ENCODE measurements around the gene PPM1A. TPM values are rescaled to one million over a fixed set of nuclear protein-coding genes. Genes with fewer than 3 reads are reported as not detected.
"Not testable (repeated sequence)": the region's sequence is repeated elsewhere in the genome, so short reads cannot be mapped to it uniquely, and the experiment has no call there.

Gene PPM1A
- total RNA-seq, 2 experiments from 2014 or later, result 45.8 to 54.4 TPM

DNA sequence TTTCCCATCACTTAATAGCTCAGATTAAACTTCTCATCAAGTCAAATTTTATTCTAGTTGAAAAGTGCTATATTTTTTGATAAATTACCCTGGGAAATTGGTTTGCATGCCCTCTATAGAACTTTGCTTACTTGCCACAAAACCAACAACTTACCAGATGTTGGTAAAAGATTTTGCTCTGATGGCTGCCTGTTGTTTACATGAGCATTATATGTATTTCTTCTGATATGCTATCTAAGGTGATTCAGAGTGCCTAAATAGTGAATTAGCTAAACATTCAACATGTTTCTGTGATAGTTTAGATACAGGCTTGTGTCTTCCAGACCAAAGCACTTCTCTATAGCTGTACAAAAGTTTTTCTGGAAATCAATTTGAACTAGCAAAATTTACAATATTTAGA is 51.0 kb downstream of the PPM1A start:
- ATAC-seq (ENCODE audit: low read depth), result no peak
- no peak overlapping the region for H3K4me3 Mint-ChIP-seq
- H3K27ac Mint-ChIP-seq, result no peak overlapping the region
- H3K4me1 Mint-ChIP-seq, result peaks cover 1% of the 10 kb centered on the region
- H3K9me3 Mint-ChIP-seq, result no peaks in the 10 kb centered on the region
- POLR2A ChIA-PET, result interaction anchor here (0.6 kb wide), 1 partner anchor 31 kb away, joined by 3 read pairs; no protein-coding TSS in a partner anchor
- H3K27me3 Mint-ChIP-seq, result no peaks in the 10 kb centered on the region
- DNase-seq, result no peak
- H3K36me3 Mint-ChIP-seq, result peaks cover 9% of the 10 kb centered on the region

DNA sequence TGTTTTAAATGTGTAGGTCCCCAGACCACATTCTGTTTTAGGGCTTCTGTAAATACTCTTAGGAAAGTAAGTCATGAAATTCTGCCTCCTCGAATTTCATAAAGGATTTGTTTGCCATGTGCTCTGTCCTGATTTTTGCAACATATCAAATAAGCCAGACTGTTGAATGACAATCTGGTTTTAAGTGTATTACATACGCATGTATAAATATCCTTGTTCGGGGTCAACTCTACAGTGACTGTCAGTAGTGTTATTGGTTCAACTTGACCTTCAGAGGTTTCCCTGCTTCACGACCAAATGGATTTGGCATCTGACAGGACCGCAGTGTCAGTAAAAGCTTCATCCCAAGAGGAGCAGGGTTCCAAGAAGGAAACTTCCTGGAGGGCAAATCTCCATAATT is 52.7 kb downstream of the PPM1A start:
- H3K4me3 Mint-ChIP-seq, result no peak overlapping the region
- POLR2A ChIA-PET, result no interaction called here
- H3K9me3 Mint-ChIP-seq, result no peaks in the 10 kb centered on the region
- H3K4me1 Mint-ChIP-seq, result peaks cover 1% of the 10 kb centered on the region
- no peak overlapping the region for H3K27ac Mint-ChIP-seq
- DNase-seq (no peak), ATAC-seq (ENCODE audit: low read depth) (no peak)
- H3K27me3 Mint-ChIP-seq, result no peaks in the 10 kb centered on the region
- H3K36me3 Mint-ChIP-seq, result peaks cover 13% of the 10 kb centered on the region

DNA sequence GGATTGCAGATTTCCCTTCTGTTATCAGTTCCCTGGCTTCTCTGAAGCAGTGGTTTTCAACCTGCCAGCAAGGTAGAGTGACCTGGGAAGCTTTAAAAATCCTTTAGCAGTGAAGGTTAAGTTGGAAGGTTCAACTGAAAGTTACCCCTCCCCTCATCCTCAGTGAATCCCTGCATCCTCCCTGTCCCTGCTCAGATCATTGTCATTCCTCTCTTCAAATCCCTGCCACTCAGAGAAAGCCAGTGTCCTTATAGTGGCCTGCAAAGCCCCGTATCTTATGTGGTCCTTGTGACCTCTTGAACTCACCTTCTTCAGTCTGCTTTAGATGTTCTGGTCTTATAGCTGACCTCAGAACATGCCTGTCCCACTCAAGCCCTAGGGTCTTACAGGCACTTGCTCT is 53.6 kb downstream of the PPM1A start:
- peaks cover 9% of the 10 kb centered on the region for H3K36me3 Mint-ChIP-seq
- ATAC-seq (ENCODE audit: low read depth), result no peak
- no peaks in the 10 kb centered on the region for H3K27me3 Mint-ChIP-seq
- H3K4me1 Mint-ChIP-seq, result peaks cover 1% of the 10 kb centered on the region
- no peak overlapping the region for H3K4me3 Mint-ChIP-seq
- no peak overlapping the region for H3K27ac Mint-ChIP-seq
- no peak for DNase-seq
- no peaks in the 10 kb centered on the region for H3K9me3 Mint-ChIP-seq
- POLR2A ChIA-PET, result no interaction called here

DNA sequence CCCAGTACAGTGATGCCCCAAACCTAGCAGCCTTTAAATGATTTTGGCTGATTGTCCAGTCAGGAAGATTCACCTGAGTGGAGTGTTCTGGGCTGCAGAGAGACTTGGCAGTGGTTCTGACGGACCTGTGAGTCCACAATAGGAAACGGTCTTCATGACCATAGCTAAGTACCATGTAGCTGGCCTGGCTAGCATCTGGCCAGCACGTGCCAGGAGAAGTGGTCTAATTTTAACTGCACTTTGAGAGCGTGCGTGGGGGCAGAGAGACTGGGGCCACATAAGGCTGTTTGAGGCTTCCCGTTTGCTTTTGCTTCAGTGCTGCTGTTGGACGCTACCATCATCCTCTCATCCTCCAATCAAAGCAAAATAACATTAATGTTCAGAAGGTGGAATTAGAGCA is 54.7 kb downstream of the PPM1A start:
- POLR2A ChIA-PET, result interaction anchor here (0.6 to 1.0 kb wide), 2 partner anchors 24 to 56 kb away, joined by 3 to 5 read pairs; no protein-coding TSS in a partner anchor
- Mint-ChIP-seq H3K4me3 (no peak overlapping the region), H3K9me3 (no peaks in the 10 kb centered on the region), H3K36me3 (peaks cover 9% of the 10 kb centered on the region), H3K4me1 (peaks cover 1% of the 10 kb centered on the region), H3K27ac (no peak overlapping the region), H3K27me3 (no peaks in the 10 kb centered on the region)
- no peak for DNase-seq
- no peak for ATAC-seq (ENCODE audit: low read depth)

DNA sequence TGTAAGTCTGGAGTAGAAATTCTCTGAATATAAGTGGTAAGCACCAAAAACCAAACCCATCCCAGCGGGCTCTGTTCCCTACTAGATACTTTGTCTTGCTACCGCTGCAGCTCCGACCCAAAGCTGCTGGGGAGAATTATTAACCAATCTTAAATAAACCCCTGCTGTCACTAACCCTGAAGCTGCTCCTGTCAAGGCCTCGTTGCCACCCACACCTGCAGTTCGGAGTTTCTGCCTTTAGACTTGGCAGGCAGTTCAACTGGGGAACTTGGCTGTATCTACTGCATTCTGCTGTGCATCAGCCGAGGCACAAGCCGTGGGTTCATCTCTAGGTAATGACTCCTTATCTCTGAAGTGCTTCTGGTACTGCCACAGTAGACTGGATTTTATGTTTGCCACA is 55.5 kb downstream of the PPM1A start:
- no peak overlapping the region for H3K4me3 Mint-ChIP-seq
- POLR2A ChIA-PET, result interaction anchor here (1.0 kb wide), 1 partner anchor 57 kb away, joined by 5 read pairs; no protein-coding TSS in a partner anchor
- H3K36me3 Mint-ChIP-seq, result peaks cover 9% of the 10 kb centered on the region
- no peaks in the 10 kb centered on the region for H3K9me3 Mint-ChIP-seq
- ATAC-seq (ENCODE audit: low read depth), result no peak
- no peak overlapping the region for H3K27ac Mint-ChIP-seq
- DNase-seq, result no peak
- H3K4me1 Mint-ChIP-seq, result peaks cover 1% of the 10 kb centered on the region
- no peaks in the 10 kb centered on the region for H3K27me3 Mint-ChIP-seq

DNA sequence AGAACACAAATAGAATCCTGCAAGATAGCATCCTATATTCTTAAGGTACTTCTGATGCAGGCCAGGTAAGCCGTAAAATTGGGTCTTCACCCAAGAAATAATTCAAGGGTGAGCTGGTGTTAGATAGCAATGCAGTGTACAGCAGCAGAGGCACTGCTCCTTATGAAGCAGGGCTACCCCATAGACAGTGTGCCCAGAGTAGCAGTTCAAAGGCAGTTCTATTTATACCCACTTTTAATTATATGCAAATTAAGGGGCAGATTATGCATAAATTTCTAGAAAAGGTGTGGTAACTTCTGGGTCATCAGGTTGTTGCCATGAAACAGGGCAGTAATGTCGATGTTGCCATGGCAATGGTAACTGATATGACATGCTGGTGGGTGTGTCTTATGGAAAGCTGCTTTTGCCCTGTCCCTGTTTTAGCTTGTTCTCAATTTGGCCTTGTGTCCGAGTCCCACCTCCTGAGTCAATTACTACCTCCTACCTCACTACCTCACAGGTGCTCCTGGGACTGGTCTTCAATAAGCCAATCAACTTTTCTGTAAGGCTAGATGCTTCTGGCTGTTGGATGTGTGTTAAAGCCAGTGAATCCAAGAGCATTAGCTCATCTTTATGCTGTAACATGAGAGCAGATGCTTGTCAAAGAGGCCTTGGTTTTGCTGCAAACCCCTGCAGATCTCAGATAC is 61.0 kb downstream of the PPM1A start:
- no peak for DNase-seq
- Mint-ChIP-seq H3K4me3 (no peak overlapping the region), H3K27me3 (peaks cover 8% of the 10 kb centered on the region), H3K4me1 (no peaks in the 10 kb centered on the region), H3K27ac (no peak overlapping the region), H3K9me3 (no peaks in the 10 kb centered on the region), H3K36me3 (peaks cover 5% of the 10 kb centered on the region)
- ATAC-seq (ENCODE audit: low read depth), result no peak
- POLR2A ChIA-PET, result no interaction called here

DNA sequence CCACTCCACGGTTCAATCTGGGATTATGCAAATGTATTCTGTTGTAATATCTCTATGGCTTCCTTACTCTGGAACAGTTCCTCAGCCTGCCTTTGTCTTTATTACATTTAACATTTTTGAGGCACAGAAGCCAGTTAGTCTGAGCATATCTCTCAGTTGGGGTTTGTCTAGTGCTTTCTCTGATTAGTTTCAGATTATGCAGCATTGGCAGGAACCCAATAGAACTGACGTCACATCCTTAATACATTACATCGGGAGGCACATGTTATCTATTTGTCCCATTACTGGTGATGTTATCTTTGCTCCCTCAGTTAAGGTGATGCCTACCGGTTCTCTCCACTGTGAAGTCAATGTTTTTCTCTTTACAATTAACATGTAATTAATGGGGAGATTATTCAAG is 62.4 kb downstream of the PPM1A start:
- Mint-ChIP-seq H3K4me3 (no peak overlapping the region), H3K27ac (no peak overlapping the region), H3K4me1 (no peaks in the 10 kb centered on the region), H3K9me3 (no peaks in the 10 kb centered on the region), H3K27me3 (peaks cover 8% of the 10 kb centered on the region), H3K36me3 (no peaks in the 10 kb centered on the region)
- POLR2A ChIA-PET, result no interaction called here
- ATAC-seq (ENCODE audit: low read depth), result no peak
- DNase-seq, result no peak

DNA sequence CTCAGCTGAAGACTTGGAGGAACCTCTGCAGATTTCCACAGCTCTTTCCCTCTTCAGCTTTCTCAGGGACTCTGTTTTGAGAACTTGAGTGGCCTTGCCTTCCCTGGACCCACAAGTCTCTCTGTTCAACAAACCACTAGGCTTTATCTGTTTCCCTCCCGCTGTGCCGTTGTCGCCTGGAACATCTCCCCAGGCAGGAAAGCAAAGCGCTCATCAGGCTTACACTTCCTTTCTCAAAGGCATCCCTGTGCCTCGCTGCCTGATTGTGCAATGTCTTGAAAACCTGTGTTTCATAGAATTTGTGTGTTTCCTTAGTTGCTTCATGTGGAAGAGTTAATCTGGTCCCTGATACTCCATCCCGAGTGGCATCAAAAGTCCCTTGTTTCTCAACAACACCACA is 64.1 kb downstream of the PPM1A start:
- H3K36me3 Mint-ChIP-seq, result no peaks in the 10 kb centered on the region
- no peaks in the 10 kb centered on the region for H3K4me1 Mint-ChIP-seq
- DNase-seq (no peak), ATAC-seq (ENCODE audit: low read depth) (no peak)
- peaks cover 8% of the 10 kb centered on the region for H3K27me3 Mint-ChIP-seq
- no peak overlapping the region for H3K4me3 Mint-ChIP-seq
- no peak overlapping the region for H3K27ac Mint-ChIP-seq
- POLR2A ChIA-PET, result no interaction called here
- H3K9me3 Mint-ChIP-seq, result no peaks in the 10 kb centered on the region

DNA sequence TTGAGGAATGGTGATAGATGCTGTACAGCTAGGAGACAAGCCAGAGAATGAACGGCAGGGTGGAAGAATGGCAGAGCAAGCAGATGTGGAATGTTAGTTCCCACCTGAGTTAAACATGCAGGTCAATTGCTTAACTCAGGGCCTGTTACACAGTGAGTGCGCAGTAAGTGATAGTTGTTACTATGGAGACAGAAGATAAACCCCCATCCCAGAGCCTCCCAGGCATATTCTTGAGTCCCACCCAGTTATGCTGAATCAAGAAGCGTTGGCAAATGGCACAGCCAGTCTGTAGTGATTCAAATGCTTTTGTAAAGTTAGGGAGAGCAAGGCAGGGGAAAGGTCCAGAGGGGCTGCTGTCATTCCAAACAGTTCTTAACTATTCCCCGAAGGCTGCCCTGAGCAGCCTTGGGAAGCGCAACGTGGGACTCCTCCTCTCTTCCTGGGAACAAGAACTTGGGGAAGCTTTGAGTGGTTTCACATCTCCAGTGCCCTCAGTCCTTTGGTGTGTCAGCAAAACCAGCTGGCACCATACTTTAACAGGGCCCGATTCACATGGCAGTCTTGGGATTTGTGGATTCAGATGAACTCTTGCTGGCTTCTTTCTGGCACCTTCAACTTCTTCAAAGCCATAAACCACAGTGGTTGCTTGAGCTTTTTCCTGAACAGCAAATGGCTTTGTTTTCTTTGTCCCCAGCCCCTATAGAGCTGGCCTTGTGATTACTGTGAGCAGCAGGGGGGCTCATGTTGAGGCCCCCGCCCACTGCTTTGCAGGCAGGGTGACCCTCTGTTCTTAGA is 66.4 kb downstream of the PPM1A start:
- H3K4me1 Mint-ChIP-seq, result no peaks in the 10 kb centered on the region
- no peaks in the 10 kb centered on the region for H3K36me3 Mint-ChIP-seq
- H3K27me3 Mint-ChIP-seq, result peaks cover 9% of the 10 kb centered on the region
- H3K9me3 Mint-ChIP-seq, result no peaks in the 10 kb centered on the region
- H3K27ac Mint-ChIP-seq, result no peak overlapping the region
- ATAC-seq (ENCODE audit: low read depth), result no peak
- no peak overlapping the region for H3K4me3 Mint-ChIP-seq
- no peak for DNase-seq
- POLR2A ChIA-PET, result no interaction called here

DNA sequence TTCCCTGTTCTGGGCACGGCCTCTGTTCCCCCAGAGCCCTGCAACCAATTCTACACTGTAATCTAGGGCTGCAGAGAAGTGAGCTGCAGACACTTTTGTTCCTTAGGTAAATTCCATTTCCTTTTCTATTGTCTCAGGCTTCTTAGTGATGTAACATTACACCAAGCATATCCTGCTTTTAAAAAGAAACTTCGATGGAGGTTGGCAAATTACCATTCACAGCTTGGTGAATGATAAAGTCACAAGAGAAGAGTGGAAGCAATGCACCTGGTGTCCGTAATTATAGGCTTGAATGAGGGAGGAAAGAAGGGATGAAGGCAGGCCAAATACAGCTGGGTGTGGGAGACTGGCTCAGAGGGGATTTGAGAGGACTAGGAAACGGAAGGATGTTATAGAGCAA is 68.6 kb downstream of the PPM1A start:
- H3K36me3 Mint-ChIP-seq, result no peaks in the 10 kb centered on the region
- H3K9me3 Mint-ChIP-seq, result no peaks in the 10 kb centered on the region
- no peak overlapping the region for H3K27ac Mint-ChIP-seq
- POLR2A ChIA-PET, result no interaction called here
- peaks cover 11% of the 10 kb centered on the region for H3K27me3 Mint-ChIP-seq
- ATAC-seq (ENCODE audit: low read depth) (no peak), DNase-seq (no peak)
- H3K4me1 Mint-ChIP-seq, result no peaks in the 10 kb centered on the region
- H3K4me3 Mint-ChIP-seq, result no peak overlapping the region

DNA sequence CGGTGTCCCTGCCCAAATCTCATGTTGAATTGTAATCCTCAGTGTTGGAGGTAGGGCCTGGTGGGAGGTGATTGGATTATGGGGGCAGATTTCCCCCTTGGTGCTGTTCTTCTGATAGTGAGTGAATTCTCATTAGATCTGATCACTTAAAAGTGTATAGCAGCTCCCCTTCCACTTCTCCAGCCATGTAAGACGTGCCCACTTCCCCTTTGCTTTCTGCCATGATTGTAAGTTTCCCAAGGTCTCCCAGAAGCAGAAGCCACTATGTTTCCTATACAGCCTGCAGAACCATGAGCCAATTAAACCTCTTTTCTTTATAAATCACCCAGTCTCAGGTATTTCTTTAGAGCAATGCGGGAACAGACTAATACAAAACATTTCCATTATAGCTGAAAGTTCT is 71.8 kb downstream of the PPM1A start:
- H3K9me3 Mint-ChIP-seq; ATAC-seq (ENCODE audit: low read depth); H3K4me3 Mint-ChIP-seq; H3K27ac Mint-ChIP-seq; H3K4me1 Mint-ChIP-seq; POLR2A ChIA-PET; DNase-seq; H3K36me3 Mint-ChIP-seq: not testable (repeated sequence)
- peaks cover 11% of the 10 kb centered on the region for H3K27me3 Mint-ChIP-seq

DNA sequence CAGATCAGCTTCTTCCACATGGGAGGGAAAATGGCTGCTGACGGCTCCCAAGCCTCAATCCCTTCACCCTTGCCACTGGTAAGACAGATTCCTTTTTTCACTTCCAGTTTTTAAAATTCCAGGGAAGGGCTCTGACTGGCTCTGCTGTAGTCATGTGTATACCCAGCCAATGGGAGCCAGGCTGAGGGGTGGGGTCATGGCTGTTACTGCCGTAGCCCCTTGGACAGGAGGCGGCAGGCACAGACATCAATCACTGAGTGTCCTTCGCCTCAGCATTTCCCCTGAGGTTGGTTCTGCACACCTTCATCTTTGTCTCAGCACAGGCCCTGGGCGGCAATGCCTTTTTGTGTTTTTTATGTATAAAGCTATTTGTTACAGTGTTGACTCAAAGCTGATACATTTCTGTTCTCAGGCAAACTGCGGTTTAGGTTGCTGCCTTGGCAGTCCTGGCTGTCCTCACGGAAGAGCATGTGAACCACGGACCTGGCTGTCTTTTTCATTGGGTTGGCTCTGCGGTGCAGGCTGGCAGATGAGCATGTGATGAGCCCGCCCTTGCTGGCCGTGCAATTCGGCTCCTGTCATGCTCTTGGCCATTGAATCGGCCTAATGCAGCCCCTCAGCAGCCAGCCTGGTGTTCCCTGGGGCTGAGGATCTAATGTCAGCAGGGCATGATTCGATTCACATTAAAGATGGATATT is 74.3 kb downstream of the PPM1A start:
- no peak for ATAC-seq (ENCODE audit: low read depth)
- H3K9me3 Mint-ChIP-seq, result no peaks in the 10 kb centered on the region
- H3K4me3 Mint-ChIP-seq, result no peak overlapping the region
- no peak for DNase-seq
- H3K4me1 Mint-ChIP-seq, result peaks cover 9% of the 10 kb centered on the region
- peaks cover 2% of the 10 kb centered on the region for H3K36me3 Mint-ChIP-seq
- POLR2A ChIA-PET, result no interaction called here
- no peak overlapping the region for H3K27ac Mint-ChIP-seq
- H3K27me3 Mint-ChIP-seq, result peaks cover 18% of the 10 kb centered on the region

DNA sequence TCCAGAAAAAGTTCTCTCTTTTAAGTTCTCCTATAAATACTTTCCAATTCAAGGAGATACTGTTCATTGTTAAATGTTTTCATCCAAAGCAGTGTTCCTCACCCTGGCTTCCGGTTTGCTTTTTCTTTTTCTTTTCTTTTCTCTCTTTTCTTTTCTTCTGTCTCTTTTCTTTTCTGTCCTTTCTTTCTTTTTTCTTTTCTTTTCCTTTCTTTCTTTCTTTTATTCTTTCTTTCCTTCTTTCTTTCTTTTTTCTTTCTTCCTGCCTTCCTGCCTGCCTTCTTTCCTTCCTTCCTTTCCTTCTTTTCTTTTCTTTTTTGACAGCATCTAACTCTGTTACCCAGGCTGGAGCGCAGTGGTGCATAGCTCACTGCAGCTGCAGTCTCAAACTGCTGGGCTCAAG is 75.8 kb downstream of the PPM1A start:
- no peaks in the 10 kb centered on the region for H3K9me3 Mint-ChIP-seq
- peaks cover 12% of the 10 kb centered on the region for H3K4me1 Mint-ChIP-seq
- H3K27me3 Mint-ChIP-seq, result peaks cover 16% of the 10 kb centered on the region
- POLR2A ChIA-PET, result no interaction called here
- no peak for DNase-seq
- H3K4me3 Mint-ChIP-seq, result no peak overlapping the region
- no peak overlapping the region for H3K27ac Mint-ChIP-seq
- peaks cover 2% of the 10 kb centered on the region for H3K36me3 Mint-ChIP-seq
- ATAC-seq (ENCODE audit: low read depth), result no peak

DNA sequence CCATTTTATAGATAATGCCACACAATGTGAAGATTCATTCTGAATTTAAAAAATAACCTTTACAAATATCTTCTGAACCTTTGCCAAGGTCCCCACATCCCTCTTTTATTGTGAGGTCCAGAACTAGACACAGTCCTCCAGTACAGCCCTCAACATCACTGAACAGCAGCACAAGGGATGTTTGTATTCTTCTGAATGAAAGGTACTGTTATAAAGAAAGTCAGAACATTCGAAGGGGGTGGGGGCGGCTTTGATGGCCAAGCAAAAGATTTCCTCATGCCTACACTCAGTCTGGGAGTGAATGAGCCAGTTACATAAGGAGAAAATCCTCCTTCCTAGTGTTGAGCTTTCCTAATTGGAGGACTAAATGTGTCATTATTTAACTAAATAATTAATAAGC is 77.3 kb downstream of the PPM1A start:
- Mint-ChIP-seq H3K27ac (no peak overlapping the region), H3K27me3 (peaks cover 13% of the 10 kb centered on the region), H3K4me1 (peaks cover 15% of the 10 kb centered on the region), H3K4me3 (no peak overlapping the region), H3K36me3 (peaks cover 2% of the 10 kb centered on the region), H3K9me3 (no peaks in the 10 kb centered on the region)
- DNase-seq, result no peak
- POLR2A ChIA-PET, result no interaction called here
- ATAC-seq (ENCODE audit: low read depth), result no peak
